HG03378 (cell line): Measurements from ENCODE around the gene PRKCE.

Experiments
- ATAC-seq: cut with Tn5 transposase; IDR thresholded peaks from one replicate; pipeline ENCODE4 v1.9.1; 2021; ENCODE audit warnings: mild to moderate bottlenecking, moderate library complexity; ENCODE audit not compliant: unreplicated experiment

PRKCE gene

GRCh38 chr2:45774688-45775244 is 123.3 kb downstream of the PRKCE start:
- no peak for ATAC-seq

GRCh38 chr2:45776160-45776955 is 124.9 kb downstream of the PRKCE start:
- no peak for ATAC-seq

- peak; percentile 8 for ATAC-seq
Measured at GRCh38 chr2:45777996-45778719, 126.7 kb downstream of the PRKCE start.

GRCh38 chr2:45778720-45779171 is 127.3 kb downstream of the PRKCE start:
- ATAC-seq = peak; percentile 59

- ATAC-seq = no peak
Measured at GRCh38 chr2:45780541-45781463, 129.3 kb downstream of the PRKCE start.

- no peak for ATAC-seq
Measured at GRCh38 chr2:45781464-45781811, 130.0 kb downstream of the PRKCE start.

GRCh38 chr2:45782436-45782835 is 131.0 kb downstream of the PRKCE start:
- no peak for ATAC-seq

- no peak for ATAC-seq
Measured at GRCh38 chr2:45782986-45783385, 131.5 kb downstream of the PRKCE start.

- ATAC-seq = no peak
Measured at GRCh38 chr2:45786030-45786835, 134.8 kb downstream of the PRKCE start.

- no peak for ATAC-seq
Measured at GRCh38 chr2:45786836-45787357, 135.4 kb downstream of the PRKCE start.

GRCh38 chr2:45788401-45788800 is 136.9 kb downstream of the PRKCE start:
- no peak for ATAC-seq

- ATAC-seq = no peak
Measured at GRCh38 chr2:45789317-45789716, 137.8 kb downstream of the PRKCE start.

- ATAC-seq = no peak
Measured at GRCh38 chr2:45789961-45790723, 138.7 kb downstream of the PRKCE start.

GRCh38 chr2:45793305-45793962 is 142.0 kb downstream of the PRKCE start:
- no peak for ATAC-seq

GRCh38 chr2:45794134-45794617 is 142.7 kb downstream of the PRKCE start:
- ATAC-seq = no peak

- ATAC-seq = no peak
Measured at GRCh38 chr2:45796500-45796899, 145.0 kb downstream of the PRKCE start.

- ATAC-seq = no peak
Measured at GRCh38 chr2:45797451-45798230, 146.2 kb downstream of the PRKCE start.
